WTC11 (cell line): ENCODE results near the gene BNC2. TPM values are rescaled to one million over a fixed set of nuclear protein-coding genes. Genes with fewer than 3 reads are reported as not detected.

Experiments
- ATAC-seq: fragments of 200-7000 bp; cut with Tn5 transposase; 2 replicates; pipeline ENCODE4 v1.10.0; 2021; ENCODE audit warnings: mild to moderate bottlenecking, moderate library complexity
- CTCF ChIA-PET: fragments of 300-600 bp; sonication (Branson Sonifier 250); formaldehyde crosslinking; loops from one replicate; lab custom pipeline; 2021; ENCODE audit warnings: antibody characterized with exemption; lab: Charles Lee
- POLR2A ChIA-PET: fragments of 350-600 bp; sonication (Branson Sonifier 250); formaldehyde crosslinking; loops from one replicate; lab custom pipeline; 2021; ENCODE audit warnings: antibody characterized with exemption; lab: Charles Lee
- DNase-seq: peaks from one replicate; pipeline ENCODE4 v3.0.0; 2021; ENCODE audit warnings: low spot score
- H3K27ac Mint-ChIP-seq: 2 replicates; pipeline ENCODE4 v1.8.0; 2021; ENCODE audit warnings: mixed read lengths
- H3K27me3 Mint-ChIP-seq: 2 replicates; pipeline ENCODE4 v1.8.0; 2021; ENCODE audit warnings: low read depth, mild to moderate bottlenecking, moderate library complexity, mixed read lengths
- H3K36me3 Mint-ChIP-seq: 2 replicates; pipeline ENCODE4 v1.8.0; 2021; ENCODE audit warnings: mixed read lengths
- H3K4me1 Mint-ChIP-seq: 2 replicates; pipeline ENCODE4 v1.8.0; 2022; ENCODE audit warnings: mixed read lengths
- H3K4me3 Mint-ChIP-seq: 2 replicates; pipeline ENCODE4 v1.8.0; 2021; ENCODE audit warnings: mild to moderate bottlenecking, moderate library complexity, mixed read lengths
- H3K9me3 Mint-ChIP-seq: 2 replicates; pipeline ENCODE4 v1.8.0; 2021; ENCODE audit warnings: mixed read lengths
- AR ChIP-seq: fragments of 250-450 bp; sonication (Bioruptor Pico); IDR thresholded peaks from 2 replicates; pipeline ENCODE4 v1.9.0; 2021; ENCODE audit warnings: mild to moderate bottlenecking
- ARID4B ChIP-seq: sonication (generic); formaldehyde crosslinking; IDR thresholded peaks from 2 replicates; pipeline ENCODE4 v1.8.0; 2023; ENCODE audit warnings: missing genetic modification reagents, mild to moderate bottlenecking, borderline replicate concordance
- ATF1 ChIP-seq: sonication (generic); formaldehyde crosslinking; IDR thresholded peaks from 2 replicates; pipeline ENCODE4 v1.8.1; 2023; ENCODE audit warnings: mild to moderate bottlenecking, moderate library complexity, missing genetic modification reagents
- CBFB ChIP-seq: sonication (generic); formaldehyde crosslinking; IDR thresholded peaks from 2 replicates; pipeline ENCODE4 v1.8.1; 2022; ENCODE audit warnings: mild to moderate bottlenecking, low read depth, missing genetic modification reagents
- CREB1 ChIP-seq: sonication (generic); formaldehyde crosslinking; IDR thresholded peaks from 2 replicates; pipeline ENCODE4 v1.8.0; 2023; ENCODE audit warnings: mild to moderate bottlenecking, missing genetic modification reagents
- E2F4 ChIP-seq: sonication (generic); formaldehyde crosslinking; IDR thresholded peaks from 2 replicates; pipeline ENCODE4 v1.8.1; 2022; ENCODE audit warnings: low read depth, mild to moderate bottlenecking, moderate library complexity, missing genetic modification reagents, borderline replicate concordance
- FOXK1 ChIP-seq: sonication (generic); formaldehyde crosslinking; IDR thresholded peaks from 2 replicates; pipeline ENCODE4 v1.8.0; 2022; ENCODE audit warnings: mild to moderate bottlenecking, moderate library complexity, missing genetic modification reagents
- MXD4 ChIP-seq: fragments of 250-450 bp; sonication (Bioruptor Pico); IDR thresholded peaks from 2 replicates; pipeline ENCODE4 v1.8.0; 2021; ENCODE audit warnings: mild to moderate bottlenecking, moderate library complexity, borderline replicate concordance
- RELA ChIP-seq: sonication (generic); formaldehyde crosslinking; IDR thresholded peaks from 2 replicates; pipeline ENCODE4 v1.8.1; 2022; ENCODE audit warnings: missing genetic modification reagents, mild to moderate bottlenecking, borderline replicate concordance
- USF1 ChIP-seq: sonication (generic); formaldehyde crosslinking; IDR thresholded peaks from 2 replicates; pipeline ENCODE4 v1.8.0; 2022; ENCODE audit warnings: mild to moderate bottlenecking, missing genetic modification reagents
- ZNF121 ChIP-seq: sonication (generic); formaldehyde crosslinking; IDR thresholded peaks from 2 replicates; pipeline ENCODE4 v1.8.0; 2023; ENCODE audit warnings: missing genetic modification reagents
- ZNF138 ChIP-seq: sonication (generic); formaldehyde crosslinking; conservative IDR thresholded peaks from 2 replicates; pipeline ENCODE4 v1.8.1; 2022; ENCODE audit warnings: mild to moderate bottlenecking, moderate library complexity, missing genetic modification reagents
- ZNF396 ChIP-seq: fragments of 250-450 bp; sonication (Bioruptor Pico); IDR thresholded peaks from 2 replicates; pipeline ENCODE4 v1.8.0; 2021; ENCODE audit warnings: mild to moderate bottlenecking, moderate library complexity, borderline replicate concordance
- total RNA-seq: library from RNA; stranded (reverse); gene quantifications from 3 replicates; pipeline ENCODE4 v1.2.3, GENCODE V29; 2021

The BNC2 gene
- total RNA-seq, 1 experiment from 2014 or later, result 33.3 TPM

GRCh38 chr9:16651446-16651964 is 219.0 kb downstream of the BNC2 start:
- POLR2A ChIA-PET, result no interaction called here

GRCh38 chr9:16645970-16646369 is 224.5 kb downstream of the BNC2 start:
- Mint-ChIP-seq H3K4me3 (no peak overlapping the region), H3K27ac (peak overlapping the region; percentile 60; the same call in 1 of the 2 replicates)

More at GRCh38 chr9:16651446-16651964, 219.0 kb downstream of the BNC2 start:
- DNase-seq, result no peak
- H3K4me3 Mint-ChIP-seq, result no peak overlapping the region
- no peak for ATAC-seq
- H3K27ac Mint-ChIP-seq, result peak overlapping the region; percentile 39; the same call in 1 of the 2 replicates
- H3K36me3 Mint-ChIP-seq, result no peaks in the 10 kb centered on the region
- peaks cover 72% of the 10 kb centered on the region for H3K4me1 Mint-ChIP-seq
- CTCF ChIA-PET, result no interaction called here
- TF ChIP-seq AR (no peak), USF1 (CRISPR knock-in tag) (no peak), E2F4 (CRISPR knock-in tag) (no peak), CREB1 (CRISPR knock-in tag) (no peak), ZNF138 (CRISPR knock-in tag) (no peak), ZNF396 (CRISPR knock-in tag) (no peak), FOXK1 (no peak)
- no peaks in the 10 kb centered on the region for H3K27me3 Mint-ChIP-seq
- H3K9me3 Mint-ChIP-seq, result no peaks in the 10 kb centered on the region

More at GRCh38 chr9:16645970-16646369, 224.5 kb downstream of the BNC2 start:
- Mint-ChIP-seq H3K36me3 (no peaks in the 10 kb centered on the region), H3K27me3 (no peaks in the 10 kb centered on the region), H3K4me1 (peaks cover 37% of the 10 kb centered on the region), H3K9me3 (no peaks in the 10 kb centered on the region; the same call in 1 of the 2 replicates)
- CTCF ChIA-PET, result no interaction called here
- ATAC-seq (no peak), DNase-seq (no peak)
- TF ChIP-seq ZNF121 (CRISPR knock-in tag) (no peak), ATF1 (CRISPR knock-in tag) (no peak), MXD4 (CRISPR knock-in tag) (no peak), RELA (CRISPR knock-in tag) (no peak), ARID4B (no peak), ZNF138 (CRISPR knock-in tag) (no peak), CBFB (CRISPR knock-in tag) (no peak)
- POLR2A ChIA-PET, result no interaction called here
